H1 (cell line): Measurements from ENCODE around the gene ZNF516. TPM values are rescaled to one million over a fixed set of nuclear protein-coding genes. Genes with fewer than 3 reads are reported as not detected.

Source experiments
- GABPA ChIP-seq: IDR thresholded peaks from 2 replicates; pipeline ENCODE4 v1.6.1; 2011; ENCODE audit warnings: mild to moderate bottlenecking, low read length, moderate library complexity, borderline replicate concordance; ENCODE audit not compliant: insufficient read depth
- RNF2 ChIP-seq: fragments of 200-900, 300-1000 bp; sonication (generic); IDR thresholded peaks from 2 replicates; pipeline ENCODE4 v1.7.1; 2016; ENCODE audit warnings: borderline replicate concordance, low read depth, mild to moderate bottlenecking, antibody characterized with exemption, low read length; ENCODE audit not compliant: poor library complexity, severe bottlenecking; ENCODE audit errors: missing control alignments
- SAP30 ChIP-seq: fragments of 300-600 bp; sonication (generic); IDR thresholded peaks from 2 replicates; pipeline ENCODE4 v1.7.1; 2012; ENCODE audit warnings: low read length, moderate library complexity, mild to moderate bottlenecking, inconsistent platforms; ENCODE audit not compliant: insufficient read depth, insufficient replicate concordance
- polyA plus RNA-seq, 7 experiments: library from polyadenylated mRNA; depleted of rRNA in 3 of 7; stranded (reverse) in 5 of 7; unstranded in 2 of 7; fragments of >200 nt in 5 of 7; fragments of 200-250 nt in 2 of 7; gene quantifications; 1 replicate in 5 of 7; 2 replicates in 1 of 7; 4 replicates in 1 of 7; pipeline versions ENCODE4 v1.2.1 to v1.2.3, GENCODE V29; 2011 to 2013; ENCODE audit warnings: missing spikeins in 2 of 7, mixed read lengths in 2 of 7
- total RNA-seq: library from RNA; stranded (reverse); fragmentation: NEBNext Ultra II Directional; extraction: Animal tissue kit (Norgen Biotek cat#: 25700); gene quantifications from 2 replicates; pipeline ENCODE4 v1.2.1, GENCODE V29; 2021
- TF ChIP-seq, protein P1 (sequence below): IDR thresholded peaks from 2 replicates; pipeline ENCODE4 v1.6.1; 2012; ENCODE audit warnings: low read length, inconsistent platforms
- TF ChIP-seq, protein P2 (sequence below): IDR thresholded peaks from 2 replicates; pipeline ENCODE4 v1.6.1; 2012; ENCODE audit warnings: inconsistent platforms

Gene ZNF516
- total and polyA plus RNA-seq, 2 of the 8 experiments (the other 6 are each of a cell fraction or from before 2014, with no cell fraction given): 7.3 to 17.0 TPM

DNA sequence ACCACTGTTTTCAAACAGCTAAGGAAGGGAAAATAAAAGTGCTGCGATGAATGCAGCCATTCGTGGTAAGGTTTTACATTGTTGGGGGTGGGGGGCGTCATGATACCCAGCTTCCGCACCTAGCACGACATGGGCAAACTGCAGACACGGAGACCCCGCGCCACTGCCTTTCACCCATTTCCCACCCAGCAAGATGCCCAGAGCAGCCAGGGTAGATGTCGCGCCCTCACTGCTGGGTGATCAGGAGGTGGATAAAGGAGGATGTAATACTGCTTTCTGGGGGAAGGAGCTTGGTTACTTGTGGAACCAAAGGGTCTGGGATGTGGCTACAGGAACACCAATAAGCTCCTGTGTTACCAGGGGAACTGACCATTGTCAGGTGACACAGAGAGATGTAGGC, 138.4 kb downstream of the ZNF516 start (continued):
- TF ChIP-seq, protein P1, sequence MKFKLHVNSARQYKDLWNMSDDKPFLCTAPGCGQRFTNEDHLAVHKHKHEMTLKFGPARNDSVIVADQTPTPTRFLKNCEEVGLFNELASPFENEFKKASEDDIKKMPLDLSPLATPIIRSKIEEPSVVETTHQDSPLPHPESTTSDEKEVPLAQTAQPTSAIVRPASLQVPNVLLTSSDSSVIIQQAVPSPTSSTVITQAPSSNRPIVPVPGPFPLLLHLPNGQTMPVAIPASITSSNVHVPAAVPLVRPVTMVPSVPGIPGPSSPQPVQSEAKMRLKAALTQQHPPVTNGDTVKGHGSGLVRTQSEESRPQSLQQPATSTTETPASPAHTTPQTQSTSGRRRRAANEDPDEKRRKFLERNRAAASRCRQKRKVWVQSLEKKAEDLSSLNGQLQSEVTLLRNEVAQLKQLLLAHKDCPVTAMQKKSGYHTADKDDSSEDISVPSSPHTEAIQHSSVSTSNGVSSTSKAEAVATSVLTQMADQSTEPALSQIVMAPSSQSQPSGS: no peak
- TF ChIP-seq SAP30 (no peak), RNF2 (no peak), GABPA (no peak)
- TF ChIP-seq, protein P2, sequence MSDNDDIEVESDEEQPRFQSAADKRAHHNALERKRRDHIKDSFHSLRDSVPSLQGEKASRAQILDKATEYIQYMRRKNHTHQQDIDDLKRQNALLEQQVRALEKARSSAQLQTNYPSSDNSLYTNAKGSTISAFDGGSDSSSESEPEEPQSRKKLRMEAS: no peak
